Measurements from ENCODE around the gene TNS3. TPM values are rescaled to one million over a fixed set of nuclear protein-coding genes. Genes with fewer than 3 reads are reported as not detected.

The TNS3 gene
- total and polyA plus RNA-seq, 10 donors = 17.7 to 247 (median 147) TPM

DNA sequence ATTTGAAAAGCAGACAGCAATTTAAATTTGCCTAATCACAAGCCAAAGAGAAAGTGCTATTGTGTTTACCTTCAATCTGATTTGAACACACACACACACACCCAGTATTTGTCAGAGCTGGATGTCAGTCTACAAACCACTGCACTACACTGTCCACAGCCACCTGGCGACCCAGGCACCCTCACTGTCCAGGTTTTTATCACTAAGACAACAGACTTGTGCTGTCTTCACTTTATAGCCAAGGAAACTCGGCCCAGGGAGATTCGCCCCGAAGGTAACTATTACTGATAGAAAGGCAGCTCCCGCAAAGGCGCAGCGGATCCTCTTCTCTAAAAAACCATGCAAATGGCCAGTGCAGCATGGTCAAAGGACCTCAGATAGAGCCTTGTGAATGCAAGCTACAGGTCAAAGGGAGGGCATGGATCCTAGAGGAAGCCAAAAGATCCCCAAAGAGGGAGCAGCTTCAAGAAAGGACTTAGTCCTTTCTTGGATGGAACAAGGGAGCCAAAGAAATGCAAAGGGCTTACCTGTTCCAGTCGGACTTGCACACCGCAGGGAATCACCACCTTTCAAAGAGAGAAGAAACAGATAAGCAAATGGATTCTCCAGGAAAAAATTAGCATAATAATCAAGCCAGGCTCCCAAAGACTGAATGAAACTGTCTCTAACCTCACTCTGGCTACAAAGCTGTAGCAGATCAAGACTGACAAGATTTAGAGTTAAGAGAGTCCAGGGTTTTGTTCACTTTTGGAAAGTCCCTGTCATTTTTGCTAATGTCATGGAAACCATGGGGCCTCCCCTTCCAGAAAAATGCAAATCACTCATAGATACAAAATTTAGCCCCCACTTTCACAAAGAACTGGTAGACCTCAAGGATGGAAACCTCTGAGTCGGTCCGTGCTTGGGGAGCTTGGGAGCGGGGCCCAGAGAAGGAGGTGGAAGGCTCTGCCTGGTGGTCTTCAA lies 101.1 kb downstream of the TNS3 start:
- H3K4me1 ChIP-seq = peaks cover 49 to 100% (median 89%) of the 10 kb centered on the region in 6 donors
- H3K9me3 ChIP-seq = no peaks in the 10 kb centered on the region
- no peak for DNase-seq
- TF ChIP-seq, protein P1, sequence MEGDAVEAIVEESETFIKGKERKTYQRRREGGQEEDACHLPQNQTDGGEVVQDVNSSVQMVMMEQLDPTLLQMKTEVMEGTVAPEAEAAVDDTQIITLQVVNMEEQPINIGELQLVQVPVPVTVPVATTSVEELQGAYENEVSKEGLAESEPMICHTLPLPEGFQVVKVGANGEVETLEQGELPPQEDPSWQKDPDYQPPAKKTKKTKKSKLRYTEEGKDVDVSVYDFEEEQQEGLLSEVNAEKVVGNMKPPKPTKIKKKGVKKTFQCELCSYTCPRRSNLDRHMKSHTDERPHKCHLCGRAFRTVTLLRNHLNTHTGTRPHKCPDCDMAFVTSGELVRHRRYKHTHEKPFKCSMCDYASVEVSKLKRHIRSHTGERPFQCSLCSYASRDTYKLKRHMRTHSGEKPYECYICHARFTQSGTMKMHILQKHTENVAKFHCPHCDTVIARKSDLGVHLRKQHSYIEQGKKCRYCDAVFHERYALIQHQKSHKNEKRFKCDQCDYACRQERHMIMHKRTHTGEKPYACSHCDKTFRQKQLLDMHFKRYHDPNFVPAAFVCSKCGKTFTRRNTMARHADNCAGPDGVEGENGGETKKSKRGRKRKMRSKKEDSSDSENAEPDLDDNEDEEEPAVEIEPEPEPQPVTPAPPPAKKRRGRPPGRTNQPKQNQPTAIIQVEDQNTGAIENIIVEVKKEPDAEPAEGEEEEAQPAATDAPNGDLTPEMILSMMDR (IDR thresholded peaks at IDR 0.05 in 8 of 11, conservative IDR thresholded peaks at IDR 0.05 in 3 of 11) = no peak
- TF ChIP-seq POLR2AphosphoS5 (IDR thresholded peaks at IDR 0.05) (no peak), POLR2A (IDR thresholded peaks at IDR 0.05) (no peak)
- WGBS, 5 donors = 71 to 80% (median 79%) methylated on average over 12 of the region's 12 CpGs
- H3K36me3 ChIP-seq = no peaks in the 10 kb centered on the region
- H3K27me3 ChIP-seq (replicated peaks in 1 of 7) = no peaks in the 10 kb centered on the region
- intact Hi-C loops (cut with DNase I; ENCODE audit: low total_unique reads) = no loop called here
- peak overlapping the region; percentile 16 to 83 (median 67) for H3K27ac ChIP-seq
- H3K4me3 ChIP-seq = peak overlapping the region in 7 of 8 donors; percentile 6 to 55 (median 24)

DNA sequence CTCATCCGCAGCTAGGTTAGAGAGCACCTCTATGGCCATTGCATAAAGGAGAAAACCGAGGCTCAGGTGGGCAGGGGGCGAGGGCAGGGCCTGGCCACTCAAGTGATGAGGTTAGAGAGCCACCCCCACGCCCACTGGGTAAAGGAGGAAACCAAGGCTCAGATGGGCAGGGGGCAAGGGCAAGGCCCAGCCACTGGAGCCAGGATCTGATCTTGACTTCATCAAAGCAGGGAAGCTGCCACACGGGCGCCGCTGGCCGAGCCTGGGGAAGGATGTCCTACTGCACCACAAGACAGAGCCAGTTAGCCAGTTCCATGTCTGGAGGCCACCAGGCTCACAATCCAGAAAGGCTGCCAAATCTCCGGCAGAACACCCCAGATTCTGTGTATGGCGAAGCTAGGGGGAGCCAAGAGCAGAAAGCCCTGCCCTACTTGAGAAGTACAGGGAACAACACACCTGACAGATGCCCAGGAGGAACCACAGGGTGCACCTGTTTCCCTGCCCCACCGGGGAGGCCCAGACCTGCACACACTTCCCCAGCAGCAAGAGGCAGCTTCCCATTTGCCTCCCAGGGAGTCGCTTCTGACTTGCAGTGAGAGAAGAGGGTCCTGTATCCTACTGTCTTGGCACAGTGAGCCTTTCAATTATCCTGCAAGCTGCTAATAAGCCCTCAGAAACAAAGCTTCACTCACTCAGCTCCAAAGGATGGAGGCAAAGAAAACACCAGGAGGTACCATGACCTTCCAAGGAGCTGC lies 101.9 kb downstream of the TNS3 start:
- intact Hi-C loops (cut with DNase I; ENCODE audit: low total_unique reads) = no loop called here
- Histone ChIP-seq H3K27ac (peak overlapping the region; percentile 16 to 83 (median 67)), H3K27me3 (replicated peaks in 1 of 7) (no peaks in the 10 kb centered on the region), H3K9me3 (no peaks in the 10 kb centered on the region), H3K36me3 (no peaks in the 10 kb centered on the region), H3K4me1 (peaks cover 50 to 100% (median 94%) of the 10 kb centered on the region in 6 donors), H3K4me3 (peak overlapping the region in 6 of 8 donors; percentile 6 to 55 (median 21))
- WGBS, 5 donors = 61 to 70% (median 66%) methylated on average over 10 to 12 of the region's 12 CpGs
- no peak for DNase-seq
- peak in 1 of 3 donors; percentile 73 for TF ChIP-seq POLR2AphosphoS5 (IDR thresholded peaks at IDR 0.05)
- TF ChIP-seq, protein P1 (IDR thresholded peaks at IDR 0.05 in 8 of 11, conservative IDR thresholded peaks at IDR 0.05 in 3 of 11) = no peak
- no peak for TF ChIP-seq POLR2A (IDR thresholded peaks at IDR 0.05)

DNA sequence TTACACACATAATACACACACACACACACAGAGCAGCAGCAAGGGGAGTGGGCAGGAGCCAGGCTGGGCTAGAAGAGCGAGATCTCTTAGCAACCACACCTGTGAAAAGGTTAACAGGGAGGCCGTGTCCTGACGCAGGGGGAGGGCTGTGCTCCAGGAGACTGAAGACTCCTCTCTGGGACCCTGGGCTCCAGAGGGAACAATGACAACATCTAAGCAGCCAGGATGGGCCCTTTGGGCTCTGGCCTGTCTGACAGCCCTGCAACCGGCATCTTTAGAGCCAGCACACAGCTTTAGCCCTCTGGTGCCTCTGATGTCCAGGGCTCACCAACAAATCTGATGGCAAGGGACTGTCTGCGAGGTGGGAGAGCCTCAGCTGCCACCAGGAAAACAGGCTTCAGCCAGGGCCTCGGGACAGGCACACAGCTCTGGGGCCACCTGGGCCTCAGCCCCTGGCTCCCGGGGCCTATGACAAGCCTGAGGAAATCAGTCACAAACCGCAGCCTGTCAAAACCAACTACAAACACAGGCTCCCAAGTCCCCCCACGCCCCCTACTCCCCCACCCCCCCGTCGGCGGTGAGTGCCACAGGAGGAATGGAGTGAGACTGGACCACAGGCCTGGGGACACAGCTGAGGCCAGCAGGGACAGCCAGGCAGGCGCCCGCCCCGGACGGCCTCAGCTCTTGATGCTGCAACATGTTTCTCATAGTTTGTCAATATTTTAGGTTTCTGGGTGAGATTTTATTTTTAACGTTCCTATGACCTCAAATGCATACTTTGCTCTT lies 102.8 kb downstream of the TNS3 start:
- Histone ChIP-seq H3K36me3 (no peaks in the 10 kb centered on the region), H3K4me3 (peak overlapping the region in 4 of 8 donors; percentile 6 to 55 (median 30)), H3K27me3 (replicated peaks in 1 of 7) (no peaks in the 10 kb centered on the region), H3K27ac (peak overlapping the region; percentile 27 to 83 (median 67)), H3K4me1 (peaks cover 56 to 100% (median 90%) of the 10 kb centered on the region in 6 donors), H3K9me3 (no peaks in the 10 kb centered on the region)
- DNase-seq = no peak
- TF ChIP-seq POLR2AphosphoS5 (IDR thresholded peaks at IDR 0.05) (no peak), POLR2A (IDR thresholded peaks at IDR 0.05) (no peak)
- TF ChIP-seq, protein P1 (IDR thresholded peaks at IDR 0.05 in 8 of 11, conservative IDR thresholded peaks at IDR 0.05 in 3 of 11) = no peak
- WGBS, 5 donors = 56 to 67% (median 57%) methylated on average over 11 to 17 of the region's 17 CpGs
- intact Hi-C loops (cut with DNase I; ENCODE audit: low total_unique reads) = no loop called here

Data from spleen (tissue), 11 donors.